Body of pancreas (tissue), 4 donors: ENCODE measurements around the gene OMA1.

Experiments used
- CTCF ChIP-seq, 7 experiments: fragments of 450-650 bp in 4 of 7; fragments of 200-600 bp in 3 of 7; sonication (generic) in 3 of 7; IDR thresholded peaks; one replicate each; pipeline ENCODE4 v1.5.1; 2016 to 2019; ENCODE audit warnings: antibody characterized with exemption in 7 of 7
- POLR2A ChIP-seq, 3 donors: fragments of 450-650 bp; IDR thresholded peaks; one replicate each; pipeline ENCODE4 v1.6.1; 2016; ENCODE audit warnings: antibody characterized with exemption in 3 of 3, mild to moderate bottlenecking in 2 of 3

GRCh38 chr1:58434181-58434580, 112.3 kb downstream of the OMA1 start:
- TF ChIP-seq CTCF (IDR thresholded peaks at IDR 0.05) (no peak), POLR2A (IDR thresholded peaks at IDR 0.05) (no peak)
